ENCODE data around the gene PADI1. TPM values are rescaled to one million over a fixed set of nuclear protein-coding genes. Genes with fewer than 3 reads are reported as not detected.
A peak's percentile ranks its signal among the peaks of the same experiment; 100 is the strongest.

Gene PADI1
- total RNA-seq, 1 experiment from 2014 or later = 0.24 TPM

GRCh38 chr1:17207966-17208418 is 3.1 kb downstream of the PADI1 start:
- Mint-ChIP-seq H3K4me3 (no peak overlapping the region), H3K27me3 (ENCODE audit: low read depth) (peaks cover 8% of the 10 kb centered on the region), H3K27ac (peak overlapping the region in 2 of 3 experiments; percentile 22 to 75; a peak in 4 of 7 replicates), H3K36me3 (ENCODE audit: insufficient read depth in 1 of 3, low read depth in 3 of 3) (no peaks in the 10 kb centered on the region), H3K9me3 (no peaks in the 10 kb centered on the region), H3K4me1 (peaks cover 12 to 17% of the 10 kb centered on the region in 2 experiments)
- Histone ChIP-seq H3T11ph (ENCODE audit: low read length) (no peak overlapping the region), H3K18ac (ENCODE audit: insufficient read length, low read depth, low read length) (no peak overlapping the region), H2BK5ac (ENCODE audit: insufficient read length, low read length) (no peak overlapping the region), H2BK12ac (ENCODE audit: insufficient read length, low read depth, low read length) (no peak overlapping the region), H3K23me2 (ENCODE audit: insufficient read length, low read depth, low read length, poor library complexity, severe bottlenecking) (no peaks in the 10 kb centered on the region), H2AFZ (ENCODE audit: low read length) (no peak overlapping the region), H3K56ac (ENCODE audit: insufficient read length, low read depth, low read length) (no peak overlapping the region), H2BK15ac (ENCODE audit: low read depth, low read length) (no peak overlapping the region), H4K20me1 (ENCODE audit: control insufficient read depth, insufficient read depth, insufficient read length) (no peaks in the 10 kb centered on the region), H4K5ac (ENCODE audit: insufficient read length, low read depth, low read length) (no peak overlapping the region), H3K27ac (ENCODE audit: insufficient read length, low read depth, low read length) (no peak overlapping the region), H4K8ac (replicated peaks; ENCODE audit: insufficient read length, low read depth, low read length) (no peak overlapping the region), H2AK5ac (ENCODE audit: insufficient read length, low read length) (no peak overlapping the region), H2BK120ac (ENCODE audit: low read depth, low read length, poor library complexity, severe bottlenecking) (no peak overlapping the region), H3K9ac (ENCODE audit: extremely low read depth, insufficient read length, low read length) (no peak overlapping the region), H3K4ac (ENCODE audit: low read depth, low read length) (no peak overlapping the region), H3K4me2 (ENCODE audit: insufficient read depth, insufficient read length, low read length) (no peak overlapping the region), H3K4me1 (ENCODE audit: insufficient read depth, low read length) (no peaks in the 10 kb centered on the region; the same call in 1 of the 2 replicates), H4K91ac (ENCODE audit: insufficient read length, low read depth, low read length) (no peak overlapping the region), H3K27me3 (ENCODE audit: insufficient read depth, low read length) (no peaks in the 10 kb centered on the region), H3K9me3 (ENCODE audit: control insufficient read depth, low read depth, low read length) (no peaks in the 10 kb centered on the region), H3K79me1 (ENCODE audit: insufficient read depth, low read depth, low read length, poor library complexity, severe bottlenecking) (no peaks in the 10 kb centered on the region), H3K79me2 (ENCODE audit: insufficient read depth, low read length) (no peaks in the 10 kb centered on the region), H3K14ac (ENCODE audit: insufficient read depth, low read length) (no peak overlapping the region), H2BK20ac (ENCODE audit: low read depth, low read length, poor library complexity, severe bottlenecking) (no peak overlapping the region), H3K23ac (ENCODE audit: insufficient read length, low read depth, low read length) (no peak overlapping the region)
- no peak for DNase-seq
- WGBS (ENCODE audit: extremely low coverage, insufficient read length, low lambda C conversion rate) = no CpG with 5 or more reads among the region's 2 CpGs
- TF ChIP-seq CTCF (conservative IDR thresholded peaks at IDR 0.05) = no peak

All from H9 (cell line).